Right lobe of liver (tissue), 6 donors: Measurements from ENCODE around the gene ADA. TPM values are rescaled to one million over a fixed set of nuclear protein-coding genes. Genes with fewer than 3 reads are reported as not detected.

ENCODE experiments used
- ATAC-seq, 4 donors: fragments of 200-7000 bp; cut with Tn5 transposase; one replicate each; pipeline ENCODE4 v1.9.1; 2020; ENCODE audit warnings: mild to moderate bottlenecking in 4 of 4, moderate library complexity in 4 of 4
- DNase-seq, 3 donors: peaks; one replicate each; pipeline ENCODE4 v3.0.0-alpha.2; 2020
- H3K27ac ChIP-seq, 3 donors: fragments of 200-600 bp; one replicate each; pipeline ENCODE4 v1.8.0; 2022
- H3K27me3 ChIP-seq, 2 donors: fragments of 200-600 bp; one replicate each; pipeline ENCODE4 v1.8.0; 2022
- H3K36me3 ChIP-seq, 4 donors: fragments of 200-600 bp; sonication (generic) in 1 of 4; one replicate each; pipeline versions ENCODE4 v1.5.1 to v1.8.0; 2017 to 2022; ENCODE audit warnings: control low read depth in 1 of 4
- H3K4me1 ChIP-seq, 4 donors: fragments of 200-600 bp; sonication (generic) in 1 of 4; one replicate each; pipeline versions ENCODE4 v1.5.1 to v1.8.0; 2017 to 2022; ENCODE audit warnings: control low read depth in 1 of 4
- H3K4me3 ChIP-seq, 3 donors: fragments of 200-600 bp; one replicate each; pipeline ENCODE4 v1.8.0; 2022
- H3K9me3 ChIP-seq, 4 donors: fragments of 200-600 bp; sonication (generic) in 1 of 4; one replicate each; pipeline versions ENCODE4 v1.5.1 to v1.8.0; 2017 to 2022; ENCODE audit warnings: control low read depth in 1 of 4
- CTCF ChIP-seq, 4 donors: fragments of 200-600 bp in 3 of 4; fragments of 450-650 bp in 1 of 4; IDR thresholded peaks; one replicate each; pipeline versions ENCODE4 v1.5.1 to v1.8.0; 2016 to 2022; ENCODE audit warnings: antibody characterized with exemption in 4 of 4, mild to moderate bottlenecking in 2 of 4
- POLR2A ChIP-seq: fragments of 450-650 bp; IDR thresholded peaks from one replicate; pipeline ENCODE4 v1.6.1; 2017; ENCODE audit warnings: antibody characterized with exemption, mild to moderate bottlenecking
- WGBS: methylation state at CpG from one replicate; pipeline ENCODE4 v1.1.6; 2018; ENCODE audit warnings: low coverage, low lambda C conversion rate; ENCODE audit not compliant: insufficient coverage; ENCODE audit errors: missing lambda C conversion rate; 5-methylcytosine and 5-hydroxymethylcytosine counted together
- intact Hi-C, 2 donors: fragments of 100-400 bp; cut with DNase I; formaldehyde crosslinking; loops; one replicate each; pipeline versions ENCODE4 v1.11.2 to v1.14.1; 2022
- total RNA-seq, 6 experiments: library from RNA; depleted of rRNA in 2 of 6; stranded (reverse); fragments of >200 nt in 2 of 6; fragmentation: NEBNext Ultra II Directional in 3 of 6; extraction: Animal tissue kit (Norgen Biotek cat#: 25700) in 3 of 6; gene quantifications; one replicate each; pipeline versions ENCODE4 v1.1.0 to v1.2.4, GENCODE V29; 2016 to 2023
- donor health status: DM: no; HTN: yes; CAD: no.
- donor health status: DM: no; HTN: no; CAD: no.
- donor health status: DM: no; HTN: no; CAD: no.
- donor health status: DM: no; HTN: yes; CAD: no.
- donor health status: DM: no; HTN: yes; CAD: no.

Gene ADA
- total RNA-seq, 6 experiments from 2014 or later, result 2.2 to 8.6 (median 3.7) TPM

- ATAC-seq, result peak; percentile 35 to 89 (median 64)
- WGBS, result 44% methylated on average over 3 of the region's 7 CpGs
Observed at GRCh38 chr20:44692932-44693480, 41.5 kb upstream of the ADA start.

GRCh38 chr20:44691424-44692423 lies 40.2 kb upstream of the ADA start:
- no peak for TF ChIP-seq POLR2A
- no peak for TF ChIP-seq CTCF (IDR thresholded peaks at IDR 0.05)
- ATAC-seq, result no peak
- no peaks in the 10 kb centered on the region for H3K36me3 ChIP-seq
- DNase-seq, result no peak
- no peaks in the 10 kb centered on the region for H3K27me3 ChIP-seq
- H3K4me1 ChIP-seq, result no peaks in the 10 kb centered on the region
- intact Hi-C loops, result loop anchor here in 1 of 2 donors (10.0 kb wide), 1 partner anchor 173 kb away; no protein-coding TSS in a partner anchor
- WGBS, result 75% methylated on average over 7 of the region's 7 CpGs
- H3K27ac ChIP-seq, result no peak overlapping the region
- H3K9me3 ChIP-seq, result no peaks in the 10 kb centered on the region
- H3K4me3 ChIP-seq, result no peak overlapping the region

More at GRCh38 chr20:44692932-44693480, 41.5 kb upstream of the ADA start:
- no peaks in the 10 kb centered on the region for H3K4me1 ChIP-seq
- peak in 1 of 3 donors; percentile 35 for DNase-seq
- peak overlapping the region in 1 of 3 donors; percentile 31 for H3K27ac ChIP-seq
- no peaks in the 10 kb centered on the region for H3K9me3 ChIP-seq
- H3K36me3 ChIP-seq, result no peaks in the 10 kb centered on the region
- TF ChIP-seq POLR2A (no peak), CTCF (IDR thresholded peaks at IDR 0.05) (no peak)
- intact Hi-C loops, result loop anchor here in 1 of 2 donors (10.0 kb wide), 1 partner anchor 172 kb away; no protein-coding TSS in a partner anchor
- no peak overlapping the region for H3K4me3 ChIP-seq
- H3K27me3 ChIP-seq, result no peaks in the 10 kb centered on the region

DNA sequence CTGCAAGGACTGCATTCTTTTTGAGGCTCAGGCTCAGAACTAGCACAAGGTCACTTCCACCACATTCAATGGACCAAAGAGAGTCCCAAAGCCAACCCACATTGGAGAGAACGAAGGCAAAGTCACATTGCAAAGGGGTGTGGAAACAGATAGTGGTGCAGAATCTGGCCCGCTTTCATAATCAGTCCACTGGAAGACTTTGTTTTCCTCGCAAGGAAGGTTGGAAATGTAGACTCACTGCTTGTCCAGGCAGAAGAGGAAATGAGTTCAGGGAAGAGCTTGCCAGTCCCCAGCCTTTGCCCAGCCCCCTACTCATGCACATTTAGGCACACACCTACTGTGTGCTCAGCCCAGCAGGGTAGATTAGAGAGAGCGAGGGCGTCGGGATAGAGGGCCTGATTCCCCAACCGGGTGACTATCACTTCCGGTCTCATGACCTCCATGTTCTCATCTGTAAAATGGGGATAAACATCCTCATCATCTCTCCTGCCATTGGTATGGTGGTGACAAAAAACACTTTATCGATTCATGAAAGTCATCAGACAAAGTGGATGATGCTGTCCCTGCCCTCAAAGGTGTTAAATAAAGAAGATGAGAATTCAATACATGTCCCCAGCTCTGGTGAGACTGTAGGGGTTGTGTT lies 39.4 kb upstream of the ADA start:
- WGBS, result 58% methylated on average over 9 of the region's 9 CpGs
- Histone ChIP-seq H3K9me3 (no peaks in the 10 kb centered on the region), H3K36me3 (no peaks in the 10 kb centered on the region), H3K27ac (no peak overlapping the region), H3K4me3 (no peak overlapping the region), H3K4me1 (no peaks in the 10 kb centered on the region), H3K27me3 (no peaks in the 10 kb centered on the region)
- DNase-seq, result no peak
- TF ChIP-seq POLR2A, result no peak
- TF ChIP-seq CTCF (IDR thresholded peaks at IDR 0.05), result no peak
- intact Hi-C loops, result loop anchor here in 1 of 2 donors (10.0 kb wide), 1 partner anchor 174 kb away; no protein-coding TSS in a partner anchor
- ATAC-seq, result no peak

- WGBS, result 83% methylated on average over 1 of the region's 3 CpGs
- TF ChIP-seq POLR2A (no peak), CTCF (IDR thresholded peaks at IDR 0.05) (no peak)
- Histone ChIP-seq H3K9me3 (no peaks in the 10 kb centered on the region), H3K4me3 (no peak overlapping the region), H3K36me3 (no peaks in the 10 kb centered on the region), H3K27me3 (no peaks in the 10 kb centered on the region), H3K27ac (no peak overlapping the region), H3K4me1 (peaks cover 0 to 3% (median 0%) of the 10 kb centered on the region in 4 donors)
- DNase-seq (no peak), ATAC-seq (no peak)
- intact Hi-C loops, result loop anchor here (10.0 kb wide), 1 partner anchor 175 kb away; no protein-coding TSS in a partner anchor
Observed at GRCh38 chr20:44689809-44690208, 38.3 kb upstream of the ADA start.
